GM12865 (cell line): Measurements from ENCODE around the gene PPM1L.

ENCODE experiments used
- DNase-seq: peaks from one replicate; pipeline ENCODE4 v3.0.0; 2010; ENCODE audit warnings: low read depth
- H3K4me3 ChIP-seq: 2 replicates; pipeline ENCODE4 v1.5.1; 2011; ENCODE audit warnings: mild to moderate bottlenecking, low read depth, low read length, control low read depth
- CTCF ChIP-seq: IDR thresholded peaks from 2 replicates; pipeline ENCODE4 v1.5.1; 2011; ENCODE audit warnings: low read length, control low read depth, low read depth, inconsistent platforms; ENCODE audit not compliant: insufficient read depth; ENCODE audit errors: missing control alignments

PPM1L gene

DNA sequence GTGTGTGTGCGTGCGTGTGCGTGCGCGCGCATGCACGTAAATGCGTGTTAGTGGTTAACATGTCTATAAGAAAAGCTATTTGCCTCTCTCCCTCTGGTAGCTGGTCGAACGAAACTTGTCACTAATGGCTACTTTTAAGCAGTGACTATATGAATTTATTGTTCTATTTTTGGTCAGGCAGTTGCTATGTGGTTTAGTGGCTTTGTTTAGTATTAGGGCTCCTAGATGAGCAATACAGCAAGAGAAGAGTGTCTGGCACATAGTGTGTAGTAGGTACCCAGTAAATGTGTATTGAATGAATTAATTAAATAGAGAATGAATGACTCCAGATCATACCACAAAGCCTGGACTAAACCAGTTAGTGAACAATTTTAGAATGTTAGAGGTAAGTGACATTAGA lies 171.6 kb downstream of the PPM1L start:
- no peak overlapping the region for H3K4me3 ChIP-seq
- peak; percentile 31 for DNase-seq
- no peak for TF ChIP-seq CTCF

- no peak overlapping the region for H3K4me3 ChIP-seq
- peak; percentile 5 for DNase-seq
- peak; percentile 7 for TF ChIP-seq CTCF
Observed at GRCh38 chr3:160928183-160928726, 172.2 kb downstream of the PPM1L start.

DNA sequence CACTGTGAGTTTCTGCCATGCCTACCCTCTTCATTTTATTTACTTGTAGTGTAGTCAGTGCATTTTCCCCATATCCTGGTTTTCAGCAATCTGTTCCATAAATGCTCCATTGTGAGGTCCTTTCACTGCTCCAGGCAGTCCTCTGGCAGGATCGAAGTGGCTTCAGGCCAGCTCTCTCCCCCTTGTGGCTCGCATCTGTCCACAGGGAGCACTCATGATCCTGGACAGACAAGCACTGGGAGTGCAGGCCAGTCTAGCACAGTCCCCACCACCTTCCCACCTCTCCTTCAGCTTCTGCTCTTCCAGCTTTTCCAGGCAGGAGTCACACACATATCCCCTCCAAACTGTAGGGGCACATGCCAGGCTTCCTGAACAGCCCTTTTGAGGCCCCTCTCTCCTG lies 173.6 kb downstream of the PPM1L start:
- no peak for DNase-seq
- TF ChIP-seq CTCF: no peak

DNA sequence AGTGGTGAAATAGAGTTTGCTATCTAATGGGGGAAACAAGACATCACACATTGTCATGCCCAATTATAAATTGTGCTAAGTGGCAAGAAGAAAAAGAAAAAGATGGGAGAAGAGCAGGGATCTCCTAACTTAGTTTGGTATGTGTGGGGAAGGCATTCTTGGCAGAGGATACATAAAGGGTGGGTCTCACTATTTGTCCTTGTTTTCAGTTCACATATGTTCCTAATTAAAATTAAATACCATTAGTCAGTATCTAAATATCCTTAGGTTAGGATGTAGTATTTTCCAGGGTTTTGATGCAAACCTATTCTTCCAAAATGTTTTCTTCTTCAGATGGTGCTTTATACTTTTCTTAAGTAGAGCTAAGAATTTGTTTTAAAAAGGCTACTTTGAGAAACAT lies 175.4 kb downstream of the PPM1L start:
- no peak overlapping the region for H3K4me3 ChIP-seq
- no peak for TF ChIP-seq CTCF
- DNase-seq: no peak

More for the DNA sequence above, 173.6 kb downstream of the PPM1L start:
- no peak overlapping the region for H3K4me3 ChIP-seq

GRCh38 chr3:160935413-160936095 lies 179.5 kb downstream of the PPM1L start:
- H3K4me3 ChIP-seq: no peak overlapping the region
- no peak for DNase-seq
- TF ChIP-seq CTCF: no peak

- no peak overlapping the region for H3K4me3 ChIP-seq
- peak; percentile 72 for TF ChIP-seq CTCF
- DNase-seq: peak; percentile 77
Observed at GRCh38 chr3:160941885-160942494, 186.0 kb downstream of the PPM1L start.
